GM19324 (cell line): ENCODE results near the gene COLGALT1.
A peak's percentile ranks its signal among the peaks of the same experiment; 100 is the strongest.
"Not testable (repeated sequence)": the region's sequence is repeated elsewhere in the genome, so short reads cannot be mapped to it uniquely, and the experiment has no call there.

Source experiments
- ATAC-seq: cut with Tn5 transposase; IDR thresholded peaks from one replicate; pipeline ENCODE4 v1.9.1; 2021; ENCODE audit warnings: mild to moderate bottlenecking, moderate library complexity; ENCODE audit not compliant: unreplicated experiment, low FRiP score

COLGALT1 gene

DNA sequence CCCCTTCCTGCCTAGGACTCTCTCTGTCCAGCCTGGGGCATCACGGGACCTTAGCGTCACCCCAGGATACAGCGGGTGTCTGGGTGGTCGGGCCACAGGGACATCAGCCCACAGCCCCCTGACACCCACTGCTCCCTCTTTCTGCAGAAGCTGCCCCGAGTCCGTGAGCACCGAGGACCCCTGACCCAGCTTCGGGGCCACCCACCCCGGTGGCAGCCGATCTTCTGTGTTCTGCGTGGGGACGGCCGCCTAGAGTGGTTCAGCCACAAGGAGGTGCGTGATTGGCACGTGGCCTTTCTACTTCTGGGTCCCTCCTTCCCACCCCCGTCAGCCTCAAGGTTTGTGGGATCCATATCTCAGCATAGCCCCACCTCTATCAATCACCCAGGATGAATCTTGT lies 23.3 kb upstream of the COLGALT1 start:
- ATAC-seq = no peak

DNA sequence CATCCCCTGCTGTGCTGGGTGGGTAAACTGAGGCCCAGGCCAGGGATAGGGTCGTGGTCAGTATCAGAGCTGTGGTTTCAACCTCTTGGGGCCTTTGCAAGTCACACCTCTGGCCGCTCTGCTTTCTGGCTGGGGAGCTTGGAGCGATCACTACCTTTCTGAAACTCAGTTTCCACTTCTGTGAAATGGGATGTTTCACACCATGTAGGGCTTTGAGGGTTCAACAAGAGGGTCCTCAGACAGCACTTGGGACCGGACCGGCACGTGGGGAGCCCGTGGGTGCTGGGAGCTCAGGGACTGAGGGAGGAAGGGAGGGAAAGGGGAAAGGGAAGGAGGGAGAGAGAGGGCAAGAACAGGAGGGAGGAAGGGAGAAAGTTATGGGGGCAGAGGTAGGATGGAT lies 22.9 kb upstream of the COLGALT1 start:
- ATAC-seq = no peak

DNA sequence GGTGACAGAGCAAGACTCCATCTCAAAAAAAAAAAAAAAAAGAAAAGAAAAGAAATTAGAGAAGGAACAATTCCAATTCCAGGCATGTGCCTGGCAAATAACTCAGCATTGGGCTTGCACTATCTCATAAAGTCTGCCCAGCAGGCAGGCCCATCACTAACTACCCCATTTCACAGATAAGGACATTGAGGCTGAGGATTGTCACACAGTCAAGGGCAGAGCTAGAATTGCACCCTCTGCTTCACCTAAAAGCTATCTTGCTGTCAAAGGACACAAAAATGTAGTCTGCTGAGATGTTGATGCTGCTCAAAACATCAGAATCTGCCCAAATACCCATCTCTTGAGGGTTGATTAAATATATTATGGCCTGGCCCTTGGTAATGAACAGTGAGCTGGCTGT lies 20.7 kb upstream of the COLGALT1 start:
- no peak for ATAC-seq

DNA sequence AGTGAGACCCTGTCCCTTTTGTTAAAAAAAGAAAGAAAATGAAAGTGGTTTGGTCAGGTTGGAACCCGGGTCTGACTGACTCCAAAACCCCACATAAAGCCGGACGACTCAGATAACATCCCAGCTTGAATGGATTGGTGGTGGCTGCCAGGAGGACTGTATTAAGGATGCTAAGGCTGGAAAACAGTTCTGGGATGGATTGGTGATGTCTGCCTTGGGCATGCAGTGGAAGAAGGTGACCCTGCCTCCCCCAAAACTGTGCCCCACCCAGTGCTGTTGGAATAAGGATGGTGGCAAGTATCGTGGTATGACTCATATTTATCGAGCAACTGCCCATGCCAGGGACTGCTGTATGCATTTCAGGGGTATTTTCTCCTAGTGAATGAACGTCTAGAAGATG lies 18.5 kb upstream of the COLGALT1 start:
- no peak for ATAC-seq

DNA sequence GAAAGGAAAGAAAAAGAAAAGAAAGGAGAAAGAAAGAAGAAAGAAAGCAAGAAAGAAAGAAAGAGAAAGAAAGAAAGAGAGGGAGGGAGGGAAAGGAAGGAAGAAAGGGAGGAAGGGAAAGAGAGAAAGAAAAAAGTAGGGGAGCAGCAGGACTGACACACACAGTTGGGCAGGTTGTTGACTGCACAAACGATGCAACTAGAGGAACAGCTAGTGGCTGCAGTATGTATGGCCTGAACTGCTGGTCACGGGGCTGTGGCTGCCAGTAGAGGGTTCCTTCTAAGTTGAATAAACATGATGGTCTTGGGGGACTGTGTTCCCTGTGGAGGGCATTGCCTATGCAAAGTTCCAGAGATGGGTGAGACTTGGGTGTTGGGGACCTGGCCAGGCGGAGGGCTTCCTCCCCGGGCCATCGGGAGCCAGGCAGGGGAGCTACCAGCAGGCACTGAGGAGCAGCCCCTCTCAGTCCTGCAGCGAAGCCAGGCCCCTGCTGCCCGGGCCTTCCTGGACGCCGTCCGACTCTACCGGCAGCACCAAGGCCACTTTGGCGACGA lies 16.7 kb upstream of the COLGALT1 start:
- no peak for ATAC-seq

DNA sequence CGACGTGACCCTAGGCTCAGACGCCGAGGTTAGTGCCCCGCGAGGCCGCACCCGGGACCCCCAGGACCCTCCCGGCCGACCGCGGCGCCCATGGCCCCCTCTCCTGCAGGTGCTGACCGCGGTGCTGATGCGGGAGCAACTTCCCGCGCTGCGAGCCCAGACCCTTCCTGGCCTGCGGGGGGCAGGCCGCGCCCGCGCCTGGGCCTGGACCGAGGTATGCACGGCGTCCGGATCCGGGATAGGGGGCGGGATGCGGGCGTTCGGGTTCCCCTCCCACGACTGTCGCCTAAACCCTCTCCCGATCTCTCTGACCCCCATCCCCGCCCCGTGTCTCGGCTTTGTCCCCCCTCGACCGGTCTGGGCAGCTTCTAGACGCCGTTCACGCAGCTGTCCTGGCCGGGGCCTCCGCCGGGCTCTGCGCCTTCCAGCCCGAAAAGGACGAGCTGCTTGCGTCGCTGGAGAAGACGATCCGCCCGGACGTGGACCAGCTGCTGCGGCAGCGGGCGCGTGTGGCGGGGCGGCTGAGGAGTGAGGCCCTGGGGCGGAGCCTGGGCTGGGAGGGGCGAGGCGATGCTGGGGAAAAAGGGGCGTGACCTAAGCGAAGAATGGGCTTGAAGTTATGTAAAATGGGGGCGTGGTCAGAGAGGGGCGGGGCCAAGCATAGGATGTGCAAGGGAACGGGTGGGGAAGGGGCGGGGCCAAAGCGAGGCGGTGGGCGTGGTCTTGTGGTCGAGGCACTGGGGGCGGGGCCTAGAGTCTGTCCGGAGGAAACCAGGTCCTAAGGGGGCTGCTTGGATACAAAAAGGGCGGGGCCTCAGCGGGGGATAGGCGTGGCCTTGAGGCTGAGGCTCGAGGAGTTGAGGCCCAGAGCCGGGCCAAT lies 16.0 kb upstream of the COLGALT1 start:
- ATAC-seq = no peak

DNA sequence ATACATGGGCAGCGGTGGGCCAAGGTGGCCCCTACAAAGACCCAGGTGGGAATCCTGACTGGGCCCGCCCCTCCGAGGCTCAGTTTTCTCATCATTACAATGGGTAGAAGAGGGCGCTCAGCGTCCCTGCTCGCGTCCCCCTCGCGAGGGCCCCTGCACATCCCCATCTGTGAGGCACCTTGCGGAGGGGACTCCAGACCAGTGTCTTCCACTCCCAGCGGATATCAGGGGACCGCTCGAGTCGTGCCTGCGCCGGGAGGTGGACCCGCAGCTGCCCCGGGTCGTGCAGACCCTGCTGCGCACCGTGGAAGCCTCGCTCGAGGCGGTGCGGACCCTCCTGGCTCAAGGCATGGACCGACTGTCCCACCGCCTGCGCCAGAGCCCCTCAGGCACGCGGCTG lies 15.3 kb upstream of the COLGALT1 start:
- no peak for ATAC-seq

DNA sequence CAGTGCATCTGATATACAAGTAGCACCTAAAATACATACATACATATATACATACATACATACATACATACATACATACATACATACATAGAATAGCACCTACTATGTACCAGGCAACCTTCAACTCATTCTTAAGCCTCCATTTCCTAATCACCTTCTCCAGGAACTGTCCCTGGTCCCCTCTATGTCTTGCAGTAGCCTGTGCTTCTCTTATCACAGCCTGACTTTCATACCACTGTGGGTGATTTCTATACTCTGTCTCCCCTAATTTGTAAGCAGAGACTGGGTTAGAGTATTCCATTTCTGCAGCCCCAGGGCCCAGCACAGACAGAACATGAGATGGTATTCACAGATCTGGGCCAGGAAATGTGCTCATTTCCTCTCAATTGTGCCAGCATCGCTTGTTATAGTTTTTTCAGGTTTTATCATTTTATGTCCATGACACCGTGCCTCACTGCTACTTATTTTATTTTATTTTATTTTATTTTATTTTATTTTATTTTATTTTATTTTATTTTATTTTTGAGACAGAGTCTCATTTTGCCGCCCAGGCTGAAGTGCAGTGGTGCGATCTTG lies 14.2 kb upstream of the COLGALT1 start:
- ATAC-seq = no peak

DNA sequence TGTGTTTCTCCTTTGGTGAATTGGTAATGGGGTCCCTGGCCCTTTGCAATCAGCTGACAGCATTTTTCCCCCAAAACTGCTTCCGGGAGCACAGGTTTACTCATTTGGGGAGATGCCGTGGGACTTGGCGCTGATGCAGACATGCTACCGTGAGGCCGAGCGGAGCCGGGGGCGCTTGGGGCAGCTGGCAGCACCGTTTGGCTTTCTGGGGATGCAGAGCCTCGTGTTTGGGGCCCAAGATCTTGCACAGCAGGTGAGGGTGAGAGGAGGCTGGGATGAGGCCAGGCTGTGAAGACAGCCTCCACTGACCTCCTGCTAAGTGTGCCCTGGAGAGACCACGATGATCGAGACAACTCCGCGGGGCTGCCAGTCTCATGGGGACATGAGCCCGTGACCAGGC lies 13.4 kb upstream of the COLGALT1 start:
- ATAC-seq = no peak

DNA sequence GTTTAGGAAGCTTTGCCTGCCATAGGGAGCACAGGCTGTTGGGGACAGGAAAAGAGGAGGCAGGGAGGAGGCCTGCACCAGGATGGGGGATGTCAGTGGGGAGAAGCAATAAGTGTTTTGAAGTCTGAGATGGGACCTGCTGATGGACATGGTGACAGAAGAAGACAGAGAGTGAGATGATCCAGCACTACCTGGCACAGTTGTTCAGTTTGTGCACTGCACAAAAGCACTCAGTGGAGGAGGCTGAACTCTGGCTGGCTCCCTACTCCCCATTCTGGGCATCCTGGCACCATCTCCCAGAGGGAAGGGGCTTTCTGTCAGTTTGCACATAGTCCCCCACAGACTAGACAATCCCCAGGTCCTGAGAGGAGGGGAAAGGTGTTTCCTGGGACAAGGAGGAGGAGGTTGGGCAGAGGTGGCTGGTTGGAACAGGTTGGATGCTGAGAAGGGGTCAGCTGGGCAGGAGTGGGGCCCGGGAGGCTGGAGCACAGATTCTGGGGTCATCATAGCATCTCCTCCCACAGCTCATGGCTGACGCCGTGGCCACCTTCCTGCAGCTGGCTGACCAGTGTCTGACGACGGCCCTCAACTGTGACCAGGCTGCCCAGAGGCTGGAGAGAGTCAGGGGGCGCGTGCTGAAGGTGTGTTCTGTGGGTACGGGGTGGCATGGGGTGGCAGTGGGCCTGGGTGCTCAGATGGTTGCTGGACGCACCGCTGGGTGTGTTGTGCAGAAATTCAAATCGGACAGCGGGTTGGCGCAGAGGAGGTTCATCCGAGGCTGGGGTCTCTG lies 12.5 kb upstream of the COLGALT1 start:
- no peak for ATAC-seq

DNA sequence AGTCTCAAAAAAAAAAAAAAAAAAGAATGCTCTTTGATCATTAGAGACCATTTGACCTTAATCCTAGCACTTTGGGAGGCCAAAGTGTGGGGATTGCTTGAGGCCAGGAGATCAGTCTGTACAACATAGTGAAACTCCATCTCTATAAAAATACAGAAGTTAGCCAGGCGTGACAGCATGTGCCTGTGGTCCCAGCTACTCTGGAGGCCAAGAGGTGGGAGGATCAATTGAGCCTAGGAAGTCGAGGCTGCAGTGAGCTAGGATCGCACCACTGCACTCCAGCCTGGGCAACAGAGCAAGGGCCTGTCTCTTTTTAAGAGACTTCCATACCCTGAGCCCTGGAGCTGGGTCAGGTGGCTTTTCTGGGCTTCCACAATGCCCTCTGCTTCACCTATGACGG lies 11.5 kb upstream of the COLGALT1 start:
- no peak for ATAC-seq

DNA sequence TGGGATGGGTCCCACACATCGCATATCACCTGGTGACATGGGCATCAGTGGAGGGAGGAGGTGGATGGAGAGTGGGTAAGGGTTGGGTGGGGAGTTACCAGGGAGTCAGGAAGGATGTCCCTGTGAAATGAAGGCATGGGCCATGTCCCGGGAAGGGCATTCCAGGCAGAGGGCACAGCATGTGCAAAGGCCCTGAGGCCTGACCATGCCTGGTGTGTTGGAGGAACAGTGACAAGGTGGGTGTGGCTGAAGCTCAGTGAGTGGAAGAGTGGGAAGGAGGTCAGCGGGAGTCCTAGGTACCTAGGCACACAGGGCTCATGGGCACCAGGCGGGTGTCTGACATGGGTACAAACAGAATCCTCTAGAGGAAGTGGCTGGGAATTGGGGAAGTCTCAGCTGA lies 11.0 kb upstream of the COLGALT1 start:
- ATAC-seq = no peak

DNA sequence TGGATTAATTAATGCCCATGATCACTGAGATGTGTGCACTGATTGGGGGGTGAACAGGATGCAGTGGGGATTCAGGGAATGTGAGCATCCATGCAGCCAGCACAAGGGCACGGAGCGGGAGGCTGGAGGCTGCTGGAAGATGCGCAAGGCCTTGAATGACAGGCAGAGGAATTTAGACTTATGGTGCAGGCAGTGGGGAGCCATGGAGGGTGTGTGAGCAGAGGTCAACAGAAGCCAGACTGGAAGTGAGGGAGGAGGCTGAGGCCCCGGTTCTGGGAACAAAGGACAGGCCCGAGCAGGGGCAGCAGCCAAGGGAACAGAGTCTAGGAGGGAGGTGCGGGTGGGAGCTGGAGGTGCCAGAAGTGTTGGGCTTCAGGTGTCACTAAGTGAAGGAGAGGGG lies 7.3 kb upstream of the COLGALT1 start:
- ATAC-seq = no peak

DNA sequence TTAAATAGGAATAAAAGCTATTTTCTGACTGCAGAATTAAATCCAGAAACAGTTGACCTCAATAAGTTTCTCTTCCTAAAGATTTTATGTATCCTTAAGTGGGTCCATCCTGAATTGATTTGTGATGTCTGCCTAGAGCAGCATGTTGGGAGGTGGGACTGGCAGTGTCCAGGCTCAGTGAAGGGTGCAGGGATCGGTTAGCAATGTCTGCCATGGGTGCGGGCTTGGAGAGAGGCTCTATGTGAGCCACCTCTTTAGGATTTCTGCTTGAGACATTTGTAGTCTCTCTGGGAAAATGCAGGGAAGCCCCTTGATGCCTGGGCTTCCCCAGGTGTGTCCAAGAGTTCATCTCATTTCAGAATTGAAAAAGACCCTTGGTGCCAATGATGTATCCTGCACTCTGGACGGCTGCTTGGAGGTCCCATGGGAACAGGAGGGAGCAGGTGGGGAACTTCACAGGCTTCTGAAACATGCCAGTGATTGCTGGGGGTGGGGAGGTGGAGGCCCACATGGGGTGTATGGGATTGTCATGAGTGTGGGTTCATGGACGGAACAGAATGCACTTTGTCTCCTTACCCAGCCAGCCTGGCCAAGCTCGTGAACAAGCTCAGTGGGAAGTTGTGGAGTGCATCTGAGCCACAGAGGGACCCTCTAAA lies 6.2 kb upstream of the COLGALT1 start:
- ATAC-seq = no peak

DNA sequence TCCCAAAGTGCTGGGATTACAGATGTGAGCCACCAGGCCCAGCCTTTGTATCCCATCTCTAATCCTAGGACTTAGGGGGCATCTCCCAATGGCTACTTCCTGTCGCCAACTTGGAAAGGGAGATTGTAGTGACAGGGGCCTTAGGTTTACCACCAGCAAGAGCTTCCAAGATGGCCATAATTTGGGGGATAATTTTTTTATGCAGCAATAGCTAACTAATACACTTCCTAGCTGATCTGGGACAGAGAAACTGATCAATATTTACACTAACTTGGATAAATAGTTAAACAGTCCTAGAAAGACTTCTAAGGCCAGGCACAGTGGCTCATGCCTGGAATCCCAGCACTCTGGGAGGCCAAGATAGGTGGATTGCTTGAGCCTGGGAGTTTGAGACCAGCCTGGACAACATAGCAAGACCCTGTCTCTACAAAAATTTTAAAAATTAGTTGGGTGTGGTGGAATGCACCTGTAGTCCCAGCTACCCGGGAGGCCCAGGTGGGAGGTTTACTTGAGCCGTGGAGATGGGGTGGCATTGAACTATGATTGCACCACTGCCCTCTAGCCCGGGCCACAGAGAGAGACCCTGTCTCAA lies 5.3 kb upstream of the COLGALT1 start:
- no peak for ATAC-seq

DNA sequence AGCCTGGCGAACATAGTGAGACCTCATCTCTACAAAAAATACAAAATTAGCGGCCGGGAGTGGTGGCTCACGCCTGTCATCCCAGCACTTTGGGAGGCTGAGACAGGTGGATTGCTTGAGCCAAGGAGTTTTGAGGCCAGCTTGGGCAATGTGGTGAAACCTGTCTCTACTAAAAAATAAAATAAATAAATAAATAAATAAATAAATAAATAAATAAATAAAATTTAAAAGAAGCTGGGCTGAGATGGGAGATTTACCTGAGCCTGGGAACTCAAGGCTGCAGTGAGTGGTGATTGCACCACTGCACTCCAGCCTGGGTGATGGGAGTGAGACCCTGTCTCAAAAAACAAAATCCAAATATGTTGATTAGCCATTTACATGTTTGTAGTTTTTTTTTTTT lies 2.7 kb upstream of the COLGALT1 start:
- ATAC-seq = not testable (repeated sequence)

DNA sequence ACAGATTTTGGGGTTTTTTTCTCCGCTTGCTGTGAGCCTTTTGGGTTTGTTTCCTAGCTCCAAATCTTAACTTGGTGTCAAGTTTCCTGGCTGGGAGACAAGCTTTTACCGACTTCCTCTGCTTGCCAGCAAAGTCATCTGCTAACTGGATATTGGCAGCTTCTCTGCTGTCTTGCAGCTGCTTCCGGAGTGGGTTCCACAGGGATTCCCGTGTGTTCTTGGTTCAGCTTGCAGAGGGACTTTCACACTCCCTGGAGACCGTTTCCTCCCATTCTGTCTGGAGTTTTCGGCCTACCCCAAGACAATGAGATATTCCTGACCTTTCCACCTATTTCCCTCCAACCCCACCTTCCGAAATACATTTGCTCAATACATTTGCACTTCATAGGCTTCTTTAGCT lies 2.2 kb upstream of the COLGALT1 start:
- no peak for ATAC-seq

DNA sequence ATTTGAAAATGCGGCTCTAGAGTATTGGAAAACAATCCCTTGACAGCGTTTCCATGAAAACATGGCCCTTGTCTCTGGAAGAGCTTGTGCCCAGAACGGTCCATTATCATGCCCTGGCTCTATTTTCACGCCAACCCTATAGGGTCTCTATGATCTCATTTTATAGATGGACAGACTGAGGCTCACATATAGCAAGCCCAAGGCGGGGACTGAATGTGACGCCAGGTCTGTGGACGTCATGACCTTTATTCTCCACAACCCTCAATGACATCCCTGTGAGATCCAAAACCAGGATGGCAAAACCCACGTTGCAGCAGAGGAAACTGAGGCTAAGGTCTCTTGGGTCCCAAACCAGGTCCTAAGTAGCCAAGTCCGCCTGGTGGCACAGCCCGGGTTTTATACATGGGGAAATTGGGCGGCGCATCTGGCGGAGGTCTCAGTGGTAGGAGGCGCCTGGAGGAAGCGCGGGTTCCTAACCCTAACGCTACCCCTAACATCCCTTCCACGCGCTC lies 425 bp upstream of the COLGALT1 start:
- ATAC-seq = no peak

DNA sequence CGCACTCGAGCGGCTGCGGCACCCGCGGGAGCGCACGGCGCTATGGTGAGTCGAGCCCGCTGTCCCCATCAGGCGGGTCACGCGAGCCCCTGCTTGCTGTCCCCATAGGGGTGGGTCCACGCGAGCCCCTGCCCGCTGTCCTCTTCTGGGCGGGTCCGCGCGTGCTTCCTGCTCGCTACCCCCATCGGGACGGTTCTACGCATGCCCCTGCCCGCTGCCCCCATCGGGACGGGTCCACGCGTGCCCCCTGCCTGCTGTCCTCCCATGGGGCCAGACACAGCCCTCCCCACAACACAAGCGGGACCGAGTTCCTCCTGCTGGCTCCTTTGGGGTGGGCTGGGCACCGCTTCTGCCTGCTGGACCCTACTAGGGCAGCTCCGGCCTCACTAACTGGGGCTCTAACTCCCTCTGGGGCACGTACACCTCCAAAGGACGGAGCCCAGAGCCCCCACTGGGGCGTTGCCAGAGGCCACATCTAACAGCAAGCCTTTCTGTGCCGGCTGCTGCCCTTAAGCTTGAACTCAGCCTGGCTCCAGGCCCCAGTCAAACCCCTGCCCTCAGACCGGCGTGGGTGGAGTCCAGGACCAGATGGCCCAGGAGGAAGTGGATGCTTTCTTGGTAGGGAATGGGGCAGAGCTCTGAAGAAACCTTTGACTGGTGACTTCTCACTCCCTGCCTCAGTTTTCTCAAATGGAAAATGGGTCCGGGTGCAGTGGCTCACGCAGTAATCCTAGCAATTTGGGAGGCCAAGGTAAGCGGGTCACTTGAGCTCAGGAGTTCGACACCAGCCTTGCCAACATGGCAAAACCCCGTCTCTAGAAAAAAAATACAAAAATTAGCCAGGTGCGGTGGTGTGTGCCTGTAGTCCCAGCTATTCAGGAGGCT lies 722 bp downstream of the COLGALT1 start:
- ATAC-seq = peak; percentile 43
